GM23338 (cell line): ENCODE measurements around the gene IL22RA1. TPM values are rescaled to one million over a fixed set of nuclear protein-coding genes. Genes with fewer than 3 reads are reported as not detected.
A peak's percentile ranks its signal among the peaks of the same experiment; 100 is the strongest.

Experiments used
- ATAC-seq: fragments of 200-7000 bp; cut with Tn5 transposase; 3 replicates; pipeline ENCODE4 v1.9.1; 2020
- DNase-seq: peaks from one replicate; pipeline ENCODE4 v3.0.0-alpha.2; 2015; ENCODE audit warnings: low spot score
- H2AFZ ChIP-seq: fragments of 200-600 bp; sonication (generic); 2 replicates; pipeline ENCODE4 v1.8.0; 2016; ENCODE audit warnings: antibody characterized with exemption, mild to moderate bottlenecking, moderate library complexity
- H3F3A ChIP-seq: fragments of 200-600 bp; sonication (generic); replicated peaks from 2 replicates; pipeline ENCODE4 v1.8.0; 2017; ENCODE audit warnings: antibody characterized with exemption, mixed run types, low read depth
- H3K27ac ChIP-seq: fragments of 200-600 bp; sonication (generic); 2 replicates; pipeline ENCODE4 v1.6.1; 2016; ENCODE audit warnings: low read depth
- H3K27me3 ChIP-seq: fragments of 200-600 bp; sonication (generic); 2 replicates; pipeline ENCODE4 v1.8.0; 2016; ENCODE audit warnings: mild to moderate bottlenecking, mixed run types, moderate library complexity; ENCODE audit not compliant: insufficient read depth
- H3K36me3 ChIP-seq: fragments of 200-600 bp; sonication (generic); 2 replicates; pipeline ENCODE4 v1.8.0; 2016; ENCODE audit warnings: mild to moderate bottlenecking; ENCODE audit not compliant: insufficient read depth
- H3K4me1 ChIP-seq: fragments of 200-600 bp; sonication (generic); 2 replicates; pipeline ENCODE4 v1.8.0; 2016; ENCODE audit warnings: mild to moderate bottlenecking, moderate library complexity; ENCODE audit not compliant: insufficient read depth
- H3K4me2 ChIP-seq: fragments of 200-600 bp; sonication (generic); 2 replicates; pipeline ENCODE4 v1.7.1; 2017; ENCODE audit warnings: mixed run types
- H3K4me3 ChIP-seq: fragments of 200-600 bp; sonication (generic); 2 replicates; pipeline ENCODE4 v1.6.1; 2016; ENCODE audit warnings: mixed run types
- H3K79me2 ChIP-seq: fragments of 200-600 bp; sonication (generic); replicated peaks from 2 replicates; pipeline ENCODE4 v1.8.0; 2017; ENCODE audit warnings: mild to moderate bottlenecking; ENCODE audit not compliant: insufficient read depth
- H3K9me2 ChIP-seq: fragments of 200-600 bp; sonication (generic); 2 replicates; pipeline ENCODE4 v1.8.0; 2017; ENCODE audit not compliant: insufficient read depth
- H4K20me1 ChIP-seq: fragments of 200-600 bp; sonication (generic); replicated peaks from 2 replicates; pipeline ENCODE4 v1.8.0; 2017; ENCODE audit warnings: mild to moderate bottlenecking; ENCODE audit not compliant: insufficient read depth
- H3K27ac Mint-ChIP-seq: 2 replicates; pipeline ENCODE4 v1.8.0; 2020; ENCODE audit warnings: inconsistent platforms, mild to moderate bottlenecking, moderate library complexity, mixed read lengths
- H3K27me3 Mint-ChIP-seq: 3 replicates; pipeline ENCODE4 v1.8.0; 2022; ENCODE audit warnings: low read depth, mild to moderate bottlenecking, moderate library complexity, mixed read lengths, inconsistent platforms; ENCODE audit not compliant: insufficient read depth, poor library complexity
- H3K36me3 Mint-ChIP-seq: 3 replicates; pipeline ENCODE4 v1.8.0; 2021; ENCODE audit warnings: low read depth, mild to moderate bottlenecking, inconsistent platforms, moderate library complexity, mixed read lengths
- H3K4me1 Mint-ChIP-seq: 3 replicates; pipeline ENCODE4 v1.8.0; 2020; ENCODE audit warnings: mild to moderate bottlenecking, inconsistent platforms, mixed read lengths
- H3K4me3 Mint-ChIP-seq: 3 replicates; pipeline ENCODE4 v1.8.0; 2021; ENCODE audit warnings: moderate library complexity, mild to moderate bottlenecking, inconsistent platforms, mixed read lengths
- H3K9me3 Mint-ChIP-seq: 3 replicates; pipeline ENCODE4 v1.8.0; 2020; ENCODE audit warnings: moderate library complexity, mild to moderate bottlenecking, inconsistent platforms, mixed read lengths
- EZH2 ChIP-seq: fragments of 200-600 bp; sonication (generic); IDR thresholded peaks from one replicate; pipeline ENCODE4 v1.8.0; 2017; ENCODE audit warnings: antibody characterized with exemption, mild to moderate bottlenecking, low read depth; ENCODE audit not compliant: unreplicated experiment
- JUNB ChIP-seq: IDR thresholded peaks from one replicate; pipeline ENCODE4 v1.6.1; 2016; ENCODE audit warnings: antibody characterized with exemption; ENCODE audit not compliant: unreplicated experiment
- POLR2AphosphoS5 ChIP-seq: IDR thresholded peaks from 2 replicates; pipeline ENCODE4 v1.6.1; 2016; ENCODE audit warnings: antibody characterized with exemption, low read depth
- ZNF331 ChIP-seq: fragments of 250-450 bp; sonication (Bioruptor Pico); IDR thresholded peaks from 2 replicates; pipeline ENCODE4 v1.5.0; 2020; ENCODE audit warnings: low read depth, mild to moderate bottlenecking, moderate library complexity
- polyA plus RNA-seq: library from polyadenylated mRNA; unstranded; fragments of >200 nt; fragmentation: Nextera tagmentation; extraction: Ambion mirVana; gene quantifications from 2 replicates; pipeline ENCODE4 v1.2.1, GENCODE V29; 2016
- total RNA-seq: library from RNA; depleted of rRNA; stranded (reverse); fragments of >200 nt; shearing (Covaris generic); gene quantifications from 2 replicates; pipeline ENCODE4 v1.2.3, GENCODE V29; 2014
- TF ChIP-seq, protein P1 (sequence below), 2 experiments: fragments of 200-600 bp in 1 of 2; sonication (generic) in 1 of 2; conservative IDR thresholded peaks; 2 replicates each; pipeline versions ENCODE4 v1.5.1 to v1.6.1; 2016 to 2017; ENCODE audit warnings: antibody characterized with exemption in 2 of 2, low read depth in 2 of 2, mild to moderate bottlenecking in 2 of 2, moderate library complexity in 1 of 2
- TF ChIP-seq, protein P2 (sequence below): IDR thresholded peaks from 2 replicates; pipeline ENCODE4 v1.6.1; 2016; ENCODE audit warnings: antibody characterized with exemption
- TF ChIP-seq, protein P3 (sequence below): IDR thresholded peaks from one replicate; pipeline ENCODE4 v1.6.1; 2018; ENCODE audit warnings: antibody characterized with exemption; ENCODE audit not compliant: unreplicated experiment

Gene IL22RA1
- total and polyA plus RNA-seq, 2 experiments from 2014 or later, result 0.11 to 0.28 TPM

- TF ChIP-seq, protein P1, sequence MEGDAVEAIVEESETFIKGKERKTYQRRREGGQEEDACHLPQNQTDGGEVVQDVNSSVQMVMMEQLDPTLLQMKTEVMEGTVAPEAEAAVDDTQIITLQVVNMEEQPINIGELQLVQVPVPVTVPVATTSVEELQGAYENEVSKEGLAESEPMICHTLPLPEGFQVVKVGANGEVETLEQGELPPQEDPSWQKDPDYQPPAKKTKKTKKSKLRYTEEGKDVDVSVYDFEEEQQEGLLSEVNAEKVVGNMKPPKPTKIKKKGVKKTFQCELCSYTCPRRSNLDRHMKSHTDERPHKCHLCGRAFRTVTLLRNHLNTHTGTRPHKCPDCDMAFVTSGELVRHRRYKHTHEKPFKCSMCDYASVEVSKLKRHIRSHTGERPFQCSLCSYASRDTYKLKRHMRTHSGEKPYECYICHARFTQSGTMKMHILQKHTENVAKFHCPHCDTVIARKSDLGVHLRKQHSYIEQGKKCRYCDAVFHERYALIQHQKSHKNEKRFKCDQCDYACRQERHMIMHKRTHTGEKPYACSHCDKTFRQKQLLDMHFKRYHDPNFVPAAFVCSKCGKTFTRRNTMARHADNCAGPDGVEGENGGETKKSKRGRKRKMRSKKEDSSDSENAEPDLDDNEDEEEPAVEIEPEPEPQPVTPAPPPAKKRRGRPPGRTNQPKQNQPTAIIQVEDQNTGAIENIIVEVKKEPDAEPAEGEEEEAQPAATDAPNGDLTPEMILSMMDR (conservative IDR thresholded peaks at IDR 0.05; ENCODE audit: low read depth in 2 of 2), result no peak
- no peak for TF ChIP-seq POLR2AphosphoS5
These were observed 29.3 kb downstream of the IL22RA1 start (continued) for GRCh38 chr1:24113641-24114033.

DNA sequence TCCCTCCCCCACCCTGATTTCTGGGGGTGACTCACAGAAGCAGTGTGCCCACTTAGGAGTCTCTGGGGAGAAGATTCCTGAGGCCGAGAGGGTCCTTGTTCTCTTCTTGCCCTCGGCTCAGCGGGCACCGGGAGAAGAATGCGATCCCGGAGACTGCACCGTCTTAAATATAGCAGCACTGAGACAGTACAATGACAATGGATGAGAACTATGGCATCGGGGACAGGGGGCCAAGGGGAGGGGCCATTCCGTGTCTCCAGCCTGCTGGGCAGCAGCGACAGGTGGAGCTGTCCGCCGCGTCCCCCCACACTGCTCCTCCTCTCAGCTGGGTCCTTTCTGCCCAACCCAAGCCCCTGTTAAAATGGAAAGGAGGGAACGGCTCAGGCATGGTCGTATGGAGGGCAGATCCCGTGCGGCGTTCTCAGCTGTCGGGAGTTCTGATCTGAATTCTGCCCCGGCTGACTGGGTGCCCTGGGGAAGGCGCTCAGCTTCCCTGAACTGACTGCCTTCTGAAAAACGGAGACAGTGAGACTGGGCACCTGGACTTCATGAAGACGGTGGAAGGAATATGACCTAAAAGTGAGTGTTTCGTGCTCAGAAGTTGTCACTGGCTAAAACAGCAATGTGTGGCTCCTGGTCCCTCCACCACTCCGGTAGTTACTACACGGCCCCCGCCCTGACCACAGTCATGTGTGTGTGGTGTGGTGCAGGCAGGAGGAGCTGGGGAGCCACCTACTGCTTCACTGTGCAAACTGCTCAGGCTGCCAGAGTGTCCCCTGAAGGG is 30.8 kb downstream of the IL22RA1 start, which contains the start of gene MYOM3:
Gene MYOM3, minus strand, starts transcription at position 140 of the 784 bp plus-strand sequence. CDS start 3,499 bp downstream, outside the sequence.
- Histone ChIP-seq H3K79me2 (no peaks in the 10 kb centered on the region), H4K20me1 (no peaks in the 10 kb centered on the region), H3K9me2 (no peaks in the 10 kb centered on the region), H3K27me3 (no peaks in the 10 kb centered on the region), H3F3A (no peaks in the 10 kb centered on the region), H3K27ac (no peak within 1 kb of the TSS), H3K4me2 (peak within 1 kb of the TSS; percentile 62; the same call in 1 of the 2 replicates), H3K4me3 (no peak within 1 kb of the TSS), H3K4me1 (peaks cover 23% of the 10 kb centered on the region), H2AFZ (peak within 1 kb of the TSS; percentile 80), H3K36me3 (no peaks in the 10 kb centered on the region)
- DNase-seq (peak; percentile 71), ATAC-seq (peak; percentile 90)
- Mint-ChIP-seq H3K4me1 (peaks cover 35% of the 10 kb centered on the region), H3K9me3 (no peaks in the 10 kb centered on the region), H3K4me3 (peak within 1 kb of the TSS; percentile 25; the same call in 1 of the 3 replicates), H3K27me3 (peaks cover 21% of the 10 kb centered on the region), H3K27ac (no peak within 1 kb of the TSS), H3K36me3 (no peaks in the 10 kb centered on the region)
- TF ChIP-seq EZH2, result no peak
- TF ChIP-seq, protein P2, sequence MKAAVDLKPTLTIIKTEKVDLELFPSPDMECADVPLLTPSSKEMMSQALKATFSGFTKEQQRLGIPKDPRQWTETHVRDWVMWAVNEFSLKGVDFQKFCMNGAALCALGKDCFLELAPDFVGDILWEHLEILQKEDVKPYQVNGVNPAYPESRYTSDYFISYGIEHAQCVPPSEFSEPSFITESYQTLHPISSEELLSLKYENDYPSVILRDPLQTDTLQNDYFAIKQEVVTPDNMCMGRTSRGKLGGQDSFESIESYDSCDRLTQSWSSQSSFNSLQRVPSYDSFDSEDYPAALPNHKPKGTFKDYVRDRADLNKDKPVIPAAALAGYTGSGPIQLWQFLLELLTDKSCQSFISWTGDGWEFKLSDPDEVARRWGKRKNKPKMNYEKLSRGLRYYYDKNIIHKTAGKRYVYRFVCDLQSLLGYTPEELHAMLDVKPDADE, result no peak
- TF ChIP-seq, protein P1 (conservative IDR thresholded peaks at IDR 0.05; ENCODE audit: low read depth in 2 of 2), result peak; percentile 41 to 75

DNA sequence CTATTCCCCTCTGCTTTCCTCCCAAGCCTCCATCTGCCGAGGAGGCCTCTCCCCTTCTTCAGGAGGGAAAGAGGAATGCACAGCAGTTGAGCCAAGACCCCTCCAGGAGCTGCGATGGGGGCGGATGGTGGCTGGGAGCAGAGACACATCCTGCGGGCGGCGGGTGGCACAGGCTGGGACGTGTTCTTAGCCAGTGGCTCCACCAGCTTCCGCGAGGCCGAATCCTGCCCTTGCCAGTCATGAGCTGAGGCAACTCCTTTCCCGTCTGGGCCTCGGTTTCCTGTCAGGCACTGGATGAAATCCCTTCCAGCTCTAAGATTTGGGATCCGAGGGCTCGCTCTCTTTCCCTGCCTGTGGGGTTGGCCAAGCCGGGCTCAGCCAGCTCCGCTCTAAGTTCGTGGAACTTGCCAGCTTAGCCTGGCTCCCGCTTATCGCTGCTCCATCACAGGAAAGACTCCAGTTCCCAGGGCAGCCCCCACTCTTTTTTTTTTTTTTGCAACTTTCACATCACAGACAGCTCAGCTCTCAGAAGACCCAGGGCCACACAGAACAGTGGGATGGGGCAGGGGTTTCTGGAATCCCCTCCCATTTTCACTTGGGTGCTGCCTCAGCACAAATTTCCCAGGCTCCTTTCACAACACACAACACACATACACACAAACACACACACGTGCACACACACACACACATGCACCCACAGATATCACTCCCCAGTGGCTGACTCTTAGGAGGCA is 31.5 kb downstream of the IL22RA1 start:
- Histone ChIP-seq H2AFZ (peak overlapping the region; percentile 80), H3K4me3 (no peak overlapping the region), H3K27me3 (no peaks in the 10 kb centered on the region), H4K20me1 (no peaks in the 10 kb centered on the region), H3K36me3 (no peaks in the 10 kb centered on the region), H3F3A (no peaks in the 10 kb centered on the region), H3K4me2 (no peak overlapping the region), H3K79me2 (no peaks in the 10 kb centered on the region), H3K27ac (no peak overlapping the region), H3K9me2 (no peaks in the 10 kb centered on the region), H3K4me1 (peaks cover 23% of the 10 kb centered on the region)
- Mint-ChIP-seq H3K27ac (no peak overlapping the region), H3K36me3 (no peaks in the 10 kb centered on the region), H3K4me1 (peaks cover 36% of the 10 kb centered on the region), H3K27me3 (peaks cover 21% of the 10 kb centered on the region), H3K4me3 (no peak overlapping the region), H3K9me3 (no peaks in the 10 kb centered on the region)
- ATAC-seq, result no peak
- no peak for DNase-seq
- TF ChIP-seq JUNB (no peak), ZNF331 (no peak)
- TF ChIP-seq, protein P3, sequence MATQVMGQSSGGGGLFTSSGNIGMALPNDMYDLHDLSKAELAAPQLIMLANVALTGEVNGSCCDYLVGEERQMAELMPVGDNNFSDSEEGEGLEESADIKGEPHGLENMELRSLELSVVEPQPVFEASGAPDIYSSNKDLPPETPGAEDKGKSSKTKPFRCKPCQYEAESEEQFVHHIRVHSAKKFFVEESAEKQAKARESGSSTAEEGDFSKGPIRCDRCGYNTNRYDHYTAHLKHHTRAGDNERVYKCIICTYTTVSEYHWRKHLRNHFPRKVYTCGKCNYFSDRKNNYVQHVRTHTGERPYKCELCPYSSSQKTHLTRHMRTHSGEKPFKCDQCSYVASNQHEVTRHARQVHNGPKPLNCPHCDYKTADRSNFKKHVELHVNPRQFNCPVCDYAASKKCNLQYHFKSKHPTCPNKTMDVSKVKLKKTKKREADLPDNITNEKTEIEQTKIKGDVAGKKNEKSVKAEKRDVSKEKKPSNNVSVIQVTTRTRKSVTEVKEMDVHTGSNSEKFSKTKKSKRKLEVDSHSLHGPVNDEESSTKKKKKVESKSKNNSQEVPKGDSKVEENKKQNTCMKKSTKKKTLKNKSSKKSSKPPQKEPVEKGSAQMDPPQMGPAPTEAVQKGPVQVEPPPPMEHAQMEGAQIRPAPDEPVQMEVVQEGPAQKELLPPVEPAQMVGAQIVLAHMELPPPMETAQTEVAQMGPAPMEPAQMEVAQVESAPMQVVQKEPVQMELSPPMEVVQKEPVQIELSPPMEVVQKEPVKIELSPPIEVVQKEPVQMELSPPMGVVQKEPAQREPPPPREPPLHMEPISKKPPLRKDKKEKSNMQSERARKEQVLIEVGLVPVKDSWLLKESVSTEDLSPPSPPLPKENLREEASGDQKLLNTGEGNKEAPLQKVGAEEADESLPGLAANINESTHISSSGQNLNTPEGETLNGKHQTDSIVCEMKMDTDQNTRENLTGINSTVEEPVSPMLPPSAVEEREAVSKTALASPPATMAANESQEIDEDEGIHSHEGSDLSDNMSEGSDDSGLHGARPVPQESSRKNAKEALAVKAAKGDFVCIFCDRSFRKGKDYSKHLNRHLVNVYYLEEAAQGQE, result no peak
